ENCODE data around the gene PFKP.

The PFKP gene

DNA sequence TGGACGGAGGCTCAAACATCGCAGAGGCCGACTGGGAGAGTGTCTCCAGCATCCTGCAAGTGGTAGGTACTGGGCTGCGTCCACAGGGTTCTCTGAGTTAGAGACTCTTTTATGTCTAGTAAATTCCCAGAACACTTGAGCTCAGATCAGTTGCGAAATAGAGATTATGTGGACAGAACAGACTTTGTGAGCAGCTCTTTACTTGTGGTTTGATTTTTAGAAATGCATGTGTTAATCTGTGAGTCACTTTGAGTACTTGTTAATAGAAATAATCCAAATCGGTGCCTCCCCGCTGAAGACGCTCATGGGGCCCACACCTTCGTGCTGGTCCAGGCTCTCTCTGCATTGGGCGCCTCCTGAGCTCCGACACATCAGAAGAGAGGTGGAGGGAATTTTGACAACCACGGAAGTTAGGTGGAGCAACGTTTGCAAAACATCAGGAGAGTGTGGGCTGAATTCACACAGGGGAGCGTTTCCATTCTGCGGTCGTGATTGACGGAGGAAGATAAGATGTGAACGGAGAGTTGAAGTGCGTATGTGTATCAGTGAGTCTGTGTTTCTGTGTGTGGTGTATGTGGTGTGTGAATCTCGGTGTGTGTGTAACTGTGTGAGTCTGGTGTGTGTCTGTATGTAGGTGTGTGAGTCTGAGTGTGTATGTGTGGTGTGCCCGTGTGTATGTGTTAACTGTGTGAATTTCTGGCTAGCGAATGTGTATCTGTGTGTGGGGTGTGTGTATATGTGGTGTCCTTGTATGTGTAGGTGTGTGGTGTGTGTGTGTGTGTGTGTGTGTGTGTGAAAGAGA is 32.1 kb downstream of the PFKP start:
- no peak overlapping the region for H3K4me3 ChIP-seq (ENCODE audit: low read depth, low read length)
- TF ChIP-seq, protein P1, sequence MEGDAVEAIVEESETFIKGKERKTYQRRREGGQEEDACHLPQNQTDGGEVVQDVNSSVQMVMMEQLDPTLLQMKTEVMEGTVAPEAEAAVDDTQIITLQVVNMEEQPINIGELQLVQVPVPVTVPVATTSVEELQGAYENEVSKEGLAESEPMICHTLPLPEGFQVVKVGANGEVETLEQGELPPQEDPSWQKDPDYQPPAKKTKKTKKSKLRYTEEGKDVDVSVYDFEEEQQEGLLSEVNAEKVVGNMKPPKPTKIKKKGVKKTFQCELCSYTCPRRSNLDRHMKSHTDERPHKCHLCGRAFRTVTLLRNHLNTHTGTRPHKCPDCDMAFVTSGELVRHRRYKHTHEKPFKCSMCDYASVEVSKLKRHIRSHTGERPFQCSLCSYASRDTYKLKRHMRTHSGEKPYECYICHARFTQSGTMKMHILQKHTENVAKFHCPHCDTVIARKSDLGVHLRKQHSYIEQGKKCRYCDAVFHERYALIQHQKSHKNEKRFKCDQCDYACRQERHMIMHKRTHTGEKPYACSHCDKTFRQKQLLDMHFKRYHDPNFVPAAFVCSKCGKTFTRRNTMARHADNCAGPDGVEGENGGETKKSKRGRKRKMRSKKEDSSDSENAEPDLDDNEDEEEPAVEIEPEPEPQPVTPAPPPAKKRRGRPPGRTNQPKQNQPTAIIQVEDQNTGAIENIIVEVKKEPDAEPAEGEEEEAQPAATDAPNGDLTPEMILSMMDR (IDR thresholded peaks at IDR 0.05; ENCODE audit: low read depth, low read length) = no peak

DNA sequence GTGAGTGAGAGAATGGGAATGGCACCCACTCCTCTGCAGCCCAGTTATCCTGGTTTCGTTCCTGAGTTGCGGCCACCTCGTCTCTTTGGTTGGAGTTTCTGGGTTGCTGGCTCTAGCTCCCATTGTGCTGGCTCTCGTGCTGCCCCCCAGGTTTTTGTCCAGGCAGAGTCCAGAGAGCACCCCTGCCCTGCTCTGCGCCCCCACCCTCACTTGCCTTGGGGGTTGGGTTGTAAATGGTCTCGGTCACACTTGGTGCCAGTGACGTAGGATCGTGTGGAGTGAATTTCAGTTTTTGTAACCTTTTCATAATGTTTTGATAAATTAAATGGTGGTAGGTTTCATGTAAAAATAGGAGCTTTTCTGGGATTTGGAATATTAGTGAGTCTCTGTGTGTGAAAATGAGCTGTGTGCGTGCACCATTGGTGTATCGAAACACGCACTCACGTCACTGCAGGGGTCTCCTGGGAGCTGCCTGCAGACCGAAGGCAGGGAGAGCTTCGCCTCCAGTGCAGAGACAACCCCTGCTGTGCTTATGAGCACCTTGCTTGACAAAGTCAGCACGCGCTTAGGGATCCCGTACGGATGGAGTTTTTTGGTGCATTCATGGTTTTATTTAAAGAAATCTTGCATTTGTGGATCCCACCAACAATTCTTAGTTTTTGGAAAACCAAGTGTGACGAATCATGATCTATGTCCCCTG is 32.9 kb downstream of the PFKP start:
- no peak overlapping the region for H3K4me3 ChIP-seq (ENCODE audit: low read depth, low read length)
- TF ChIP-seq, protein P1 (IDR thresholded peaks at IDR 0.05; ENCODE audit: low read depth, low read length) = no peak

DNA sequence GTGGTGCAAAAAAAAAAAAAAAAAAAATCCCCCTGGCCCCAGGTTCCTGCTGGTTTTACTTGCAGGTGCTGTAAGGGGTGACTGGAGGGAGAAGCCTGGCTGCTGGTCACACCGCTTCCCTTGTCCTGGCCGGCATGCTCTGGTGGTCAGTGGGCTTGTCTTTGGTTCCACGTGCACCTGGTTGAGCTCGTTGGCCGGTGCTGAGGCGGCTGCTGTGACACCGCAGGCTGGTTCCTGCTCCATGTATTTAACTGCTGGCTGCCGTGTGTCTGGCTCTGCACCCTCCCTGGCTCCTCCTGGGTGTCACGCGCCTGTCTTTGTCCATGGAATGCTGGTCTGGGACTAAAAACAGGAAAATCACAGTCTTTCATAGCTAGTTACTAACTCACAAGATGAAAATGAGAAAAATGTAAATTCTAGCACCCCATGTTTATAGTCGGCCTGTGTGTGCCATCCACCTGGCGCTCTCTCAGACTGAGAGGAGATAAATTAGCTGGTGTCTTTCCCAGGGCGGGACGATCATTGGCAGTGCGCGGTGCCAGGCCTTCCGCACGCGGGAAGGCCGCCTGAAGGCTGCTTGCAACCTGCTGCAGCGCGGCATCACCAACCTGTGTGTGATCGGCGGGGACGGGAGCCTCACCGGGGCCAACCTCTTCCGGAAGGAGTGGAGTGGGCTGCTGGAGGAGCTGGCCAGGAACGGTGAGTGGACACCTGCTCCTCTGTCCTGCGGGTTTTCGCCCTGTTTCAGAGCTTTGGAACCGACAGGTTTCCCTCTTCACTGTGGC is 33.7 kb downstream of the PFKP start:
- TF ChIP-seq, protein P1 (IDR thresholded peaks at IDR 0.05; ENCODE audit: low read depth, low read length) = no peak

DNA sequence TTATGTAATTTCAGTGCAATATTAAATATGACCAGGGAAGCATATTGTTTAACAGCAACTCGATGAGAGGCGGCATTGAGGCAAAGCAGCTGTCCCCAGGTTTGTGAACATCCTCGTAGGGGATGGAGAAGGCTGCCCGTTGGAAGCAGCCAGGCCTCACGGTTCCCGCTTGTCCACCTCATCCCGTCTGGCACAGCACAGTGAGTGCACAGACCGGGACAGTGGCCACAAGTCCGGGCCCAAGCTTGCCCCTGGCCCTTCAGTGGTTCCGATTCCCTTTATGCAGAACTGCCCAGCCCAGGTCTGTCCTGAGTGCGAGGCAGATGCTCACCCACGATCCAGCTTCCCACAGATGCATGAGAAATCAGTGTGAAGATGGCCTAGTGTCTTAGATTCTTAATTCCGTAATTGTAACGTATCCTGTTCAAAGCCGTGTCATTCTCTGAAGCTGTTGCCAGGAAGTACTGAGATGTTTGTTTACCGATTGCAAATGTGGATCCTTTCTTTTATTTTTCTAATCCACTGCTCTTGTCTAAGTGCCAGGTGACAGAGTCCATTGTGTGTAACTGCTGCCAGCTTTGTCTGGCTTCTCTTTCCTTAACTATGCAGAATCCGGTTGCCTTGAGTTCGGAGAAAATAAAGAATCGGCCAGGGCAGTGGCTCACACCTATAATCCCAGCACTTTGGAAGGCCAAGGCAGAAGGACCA is 35.5 kb downstream of the PFKP start:
- TF ChIP-seq, protein P1 (IDR thresholded peaks at IDR 0.05; ENCODE audit: low read depth, low read length) = no peak
- no peak overlapping the region for H3K4me3 ChIP-seq (ENCODE audit: low read depth, low read length)

More for the DNA sequence above, 33.7 kb downstream of the PFKP start:
- no peak overlapping the region for H3K4me3 ChIP-seq (ENCODE audit: low read depth, low read length)

DNA sequence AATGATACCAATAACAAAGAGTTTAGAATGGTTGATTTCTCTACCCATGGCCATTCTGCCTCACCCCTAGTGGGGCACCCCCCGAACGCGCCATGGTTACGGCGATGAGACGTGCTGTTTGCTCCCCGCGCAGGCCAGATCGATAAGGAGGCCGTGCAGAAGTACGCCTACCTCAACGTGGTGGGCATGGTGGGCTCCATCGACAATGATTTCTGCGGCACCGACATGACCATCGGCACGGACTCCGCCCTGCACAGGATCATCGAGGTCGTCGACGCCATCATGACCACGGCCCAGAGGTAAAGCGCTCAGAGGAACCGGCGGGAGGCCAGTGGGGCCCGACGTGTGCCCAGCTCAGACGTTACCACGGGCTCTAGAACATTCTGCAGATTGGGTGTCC is 36.3 kb downstream of the PFKP start:
- no peak overlapping the region for H3K4me3 ChIP-seq (ENCODE audit: low read depth, low read length)
- TF ChIP-seq, protein P1 (IDR thresholded peaks at IDR 0.05; ENCODE audit: low read depth, low read length) = no peak

DNA sequence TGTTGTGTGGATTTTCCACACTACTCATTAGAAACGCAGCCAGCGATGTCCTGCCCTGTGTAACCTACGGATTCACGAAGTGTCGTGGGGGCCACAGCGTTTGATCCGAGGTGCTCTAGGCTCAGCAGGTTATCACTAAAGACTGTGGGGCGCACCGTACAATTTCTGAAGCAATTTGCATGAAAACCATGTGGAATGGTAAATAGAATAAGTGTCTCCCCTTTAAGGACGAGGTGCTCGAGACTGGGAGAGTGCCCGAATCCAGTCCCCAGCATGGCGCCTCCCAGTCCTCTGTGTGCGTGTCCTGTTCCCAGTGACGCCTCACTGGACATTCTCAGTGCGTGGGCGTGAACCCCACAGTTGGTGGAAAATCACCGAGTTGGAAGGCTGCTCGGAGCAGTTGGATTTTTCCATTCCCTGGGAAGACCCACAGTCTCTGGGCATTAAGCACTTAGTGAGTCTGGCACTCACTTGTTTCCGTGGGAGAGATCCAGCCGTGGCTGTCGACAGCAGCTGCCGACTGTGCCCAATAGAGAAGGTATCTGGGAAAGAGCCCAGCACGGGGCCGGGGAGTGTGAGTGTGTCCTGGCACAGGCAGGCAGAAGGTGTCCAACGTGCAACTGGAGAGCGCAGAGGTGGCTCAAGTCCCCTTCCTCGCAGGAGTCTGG is 37.0 kb downstream of the PFKP start:
- TF ChIP-seq, protein P1 (IDR thresholded peaks at IDR 0.05; ENCODE audit: low read depth, low read length) = no peak

More for the DNA sequence above, 37.0 kb downstream of the PFKP start:
- no peak overlapping the region for H3K4me3 ChIP-seq (ENCODE audit: low read depth, low read length)

Measured in WI38 (cell line).